Hepatocyte (in vitro differentiated cells): Measurements from ENCODE around the gene FAF2.

Experiments
- CTCF ChIP-seq: fragments of 200-600 bp; sonication (generic); IDR thresholded peaks from 2 replicates; pipeline ENCODE4 v1.5.1; 2016; ENCODE audit warnings: antibody characterized with exemption, mild to moderate bottlenecking; ENCODE audit not compliant: poor library complexity
- EZH2 ChIP-seq: fragments of 200-600 bp; sonication (generic); IDR thresholded peaks from 2 replicates; pipeline ENCODE4 v1.6.1; 2016; ENCODE audit warnings: antibody characterized with exemption, mild to moderate bottlenecking, borderline replicate concordance
- EZH2phosphoT487 ChIP-seq: fragments of 200-600 bp; sonication (generic); IDR thresholded peaks from one replicate; pipeline ENCODE4 v1.6.1; 2018; ENCODE audit warnings: antibody characterized with exemption, mild to moderate bottlenecking, low read depth, moderate library complexity; ENCODE audit not compliant: unreplicated experiment, severe bottlenecking

DNA sequence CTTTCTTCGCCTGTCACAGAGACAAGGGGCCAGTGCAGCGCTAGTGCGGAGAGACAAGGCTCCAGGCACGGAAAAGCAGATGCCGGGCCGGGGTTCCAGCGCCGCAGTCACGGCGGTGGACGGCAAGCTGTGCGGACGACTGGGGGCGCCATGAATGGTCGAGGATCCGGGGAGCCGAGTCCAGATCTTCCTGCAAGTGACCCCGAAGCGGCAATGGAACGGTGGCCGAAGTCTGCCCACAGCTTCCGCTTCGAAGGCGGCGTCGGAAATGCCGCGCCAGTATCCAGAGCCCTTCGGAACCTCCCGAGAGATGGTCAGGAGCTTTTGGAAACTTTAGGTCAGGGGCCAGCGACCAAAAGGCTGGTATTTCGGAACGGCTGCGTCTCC, 601 bp upstream of the FAF2 start:
- TF ChIP-seq CTCF (no peak), EZH2 (no peak), EZH2phosphoT487 (no peak)
